Regular cardiac myocyte (primary cell): ENCODE results near the gene CDH2. TPM values are rescaled to one million over a fixed set of nuclear protein-coding genes. Genes with fewer than 3 reads are reported as not detected.

Experiments used
- total RNA-seq: library from RNA; depleted of rRNA; stranded (reverse); fragments of >200 nt; gene quantifications from 2 replicates; pipeline ENCODE4 v1.2.3, GENCODE V29; 2014

The CDH2 gene
- total RNA-seq: 166 and 194 TPM in 2 replicates

DNA sequence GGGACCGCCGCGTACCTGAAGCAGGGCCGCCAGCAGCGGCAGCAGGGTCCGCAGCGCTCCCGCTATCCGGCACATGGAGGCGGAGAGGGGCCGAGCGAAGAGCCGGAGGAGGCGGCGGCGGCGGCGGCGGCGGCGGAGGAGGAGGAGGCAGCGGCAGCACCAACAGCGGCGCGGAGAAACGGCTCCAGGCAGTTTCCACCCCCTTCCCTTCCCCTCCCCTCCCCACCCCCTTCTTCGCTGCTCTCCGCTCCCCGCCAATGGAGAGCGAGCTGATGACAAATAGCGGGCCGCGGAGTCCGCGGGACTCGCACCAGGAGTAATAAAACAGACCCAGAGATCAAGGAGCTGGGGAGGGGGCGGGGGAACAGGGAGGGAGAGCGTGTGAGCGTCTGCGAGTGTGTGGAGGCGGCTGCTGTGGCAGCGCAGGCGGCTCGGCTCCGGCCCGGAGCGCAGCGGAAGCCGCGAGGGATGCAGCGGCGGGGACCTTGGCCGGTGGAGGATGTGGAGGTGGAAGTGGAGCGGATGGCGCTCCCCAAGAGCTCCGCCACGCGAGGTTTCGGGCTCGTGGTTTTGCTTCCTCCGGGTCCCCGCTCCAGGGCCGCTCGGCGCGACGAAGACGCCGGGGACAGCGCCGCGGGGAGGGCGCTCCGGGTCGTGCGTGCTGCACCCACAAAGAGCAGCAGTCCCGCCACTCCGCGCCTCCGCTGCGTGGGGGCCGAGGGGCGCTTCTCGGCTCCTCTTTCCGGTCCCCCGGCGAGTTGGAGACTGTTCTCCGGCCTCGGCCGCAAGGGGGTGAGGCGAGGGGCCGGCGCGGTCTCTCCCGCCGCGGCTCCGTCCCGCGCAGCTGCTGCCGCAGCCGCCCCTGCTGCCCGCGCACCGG, at the start of gene CDH2:
CDH2 (minus strand) TSS at position 183 of the 880 bp plus-strand sequence; CDS start at position 75, 108 bp downstream.

